GM21423 (cell line): ENCODE measurements around the gene LINC00237.

Experiments
- ATAC-seq: cut with Tn5 transposase; IDR thresholded peaks from one replicate; pipeline ENCODE4 v1.9.1; 2021; ENCODE audit warnings: mild to moderate bottlenecking, moderate library complexity; ENCODE audit not compliant: unreplicated experiment

The LINC00237 gene

GRCh38 chr20:21100578-21101452 is 5.3 kb downstream of the LINC00237 start:
- ATAC-seq: no peak

GRCh38 chr20:21099751-21100577 is 6.2 kb downstream of the LINC00237 start:
- peak; percentile 27 for ATAC-seq

DNA sequence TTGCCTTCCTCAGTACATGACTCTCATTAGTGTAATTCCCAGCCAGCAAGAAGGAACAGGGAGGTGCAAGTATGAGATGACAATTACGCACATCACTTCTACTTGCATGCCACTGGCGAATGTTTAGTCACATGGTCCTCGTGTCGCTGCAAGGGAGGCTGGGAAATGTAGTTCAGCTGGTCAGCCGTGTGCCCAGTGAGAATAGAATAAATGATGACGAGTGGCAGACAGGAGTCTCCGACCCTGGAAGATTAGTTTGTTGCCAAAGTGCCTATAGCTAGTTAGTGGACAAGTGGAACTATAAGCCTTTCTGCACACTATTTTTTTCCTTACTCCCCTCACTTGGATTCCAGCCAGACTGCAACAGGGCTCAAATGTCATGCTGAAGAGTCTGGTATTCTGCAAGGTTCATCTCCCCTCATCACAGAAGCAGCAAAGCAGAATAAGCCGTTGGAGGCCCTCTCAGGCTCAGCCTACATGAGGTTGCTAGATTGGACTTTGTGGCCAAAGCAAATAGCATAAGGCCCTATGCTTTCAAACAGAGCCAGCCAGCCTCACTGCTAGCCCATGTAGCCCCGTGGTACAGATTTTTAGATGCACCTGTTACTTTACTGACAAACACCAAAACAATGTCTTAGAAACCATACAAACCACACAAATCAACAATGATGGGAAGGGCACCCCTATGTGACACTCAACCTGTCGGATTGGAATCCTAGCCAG is 9.7 kb downstream of the LINC00237 start:
- ATAC-seq: no peak

DNA sequence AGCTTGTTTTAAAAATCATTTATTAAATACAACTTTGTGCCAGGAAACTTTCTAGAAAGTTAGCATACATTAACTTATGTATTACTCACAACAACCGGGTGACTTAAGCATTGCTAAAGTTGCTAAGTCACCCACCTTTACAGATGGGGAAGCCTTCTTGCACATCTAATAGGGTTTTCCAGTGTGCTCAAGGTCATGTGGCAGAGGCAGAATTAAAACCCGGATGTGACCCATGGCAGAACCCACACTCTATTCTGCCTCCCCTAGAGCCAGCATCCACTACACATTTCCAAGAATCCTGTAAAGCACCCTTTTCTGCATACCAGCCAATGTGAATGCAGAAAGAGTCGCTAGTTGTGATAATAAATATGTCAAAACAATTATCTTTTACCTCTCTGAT is 13.4 kb downstream of the LINC00237 start:
- no peak for ATAC-seq

GRCh38 chr20:21090721-21091120 is 15.4 kb downstream of the LINC00237 start:
- no peak for ATAC-seq

DNA sequence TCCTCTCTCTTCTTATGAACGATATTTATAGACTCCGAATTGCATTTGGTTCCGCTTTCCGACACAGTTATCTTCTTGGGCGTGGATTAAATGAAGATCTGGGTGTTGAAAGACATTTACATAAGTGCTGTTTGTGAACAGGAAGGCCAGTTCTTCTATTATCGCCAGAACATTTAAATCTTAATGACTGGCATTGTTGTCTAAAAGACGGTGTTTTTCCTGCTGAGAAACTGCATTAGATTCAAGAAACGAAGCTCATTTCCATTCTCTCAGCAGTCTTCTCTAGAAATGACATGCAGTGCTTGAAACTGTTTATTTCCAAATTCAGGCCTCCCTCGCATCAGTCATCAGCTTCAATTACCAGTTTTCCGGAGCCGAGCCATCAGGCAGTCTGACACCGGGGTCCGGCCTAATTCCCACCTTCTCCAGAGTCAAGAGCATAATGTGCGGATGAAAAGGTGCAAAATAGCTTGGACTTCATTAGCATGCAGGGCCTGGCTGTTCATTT is 16.0 kb downstream of the LINC00237 start:
- no peak for ATAC-seq

DNA sequence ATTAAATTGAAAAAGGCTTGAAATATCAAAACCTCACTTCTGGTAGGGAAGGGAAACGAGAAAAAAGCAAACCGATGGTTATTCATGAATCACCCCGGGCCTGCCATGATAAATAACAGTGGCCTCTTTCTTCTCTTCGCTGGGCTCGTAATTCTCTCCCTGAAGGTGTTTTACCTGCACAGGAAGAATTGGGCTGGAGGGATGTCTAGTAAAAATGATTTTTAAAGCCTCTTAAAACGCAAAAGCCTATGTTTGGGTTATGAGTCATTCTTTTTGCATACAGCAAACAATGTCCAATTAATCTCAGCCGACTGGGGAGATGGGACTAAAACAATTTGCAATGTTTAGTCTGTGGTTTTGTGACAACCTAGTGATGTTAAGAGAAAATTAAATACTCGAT is 16.8 kb downstream of the LINC00237 start:
- ATAC-seq: no peak

DNA sequence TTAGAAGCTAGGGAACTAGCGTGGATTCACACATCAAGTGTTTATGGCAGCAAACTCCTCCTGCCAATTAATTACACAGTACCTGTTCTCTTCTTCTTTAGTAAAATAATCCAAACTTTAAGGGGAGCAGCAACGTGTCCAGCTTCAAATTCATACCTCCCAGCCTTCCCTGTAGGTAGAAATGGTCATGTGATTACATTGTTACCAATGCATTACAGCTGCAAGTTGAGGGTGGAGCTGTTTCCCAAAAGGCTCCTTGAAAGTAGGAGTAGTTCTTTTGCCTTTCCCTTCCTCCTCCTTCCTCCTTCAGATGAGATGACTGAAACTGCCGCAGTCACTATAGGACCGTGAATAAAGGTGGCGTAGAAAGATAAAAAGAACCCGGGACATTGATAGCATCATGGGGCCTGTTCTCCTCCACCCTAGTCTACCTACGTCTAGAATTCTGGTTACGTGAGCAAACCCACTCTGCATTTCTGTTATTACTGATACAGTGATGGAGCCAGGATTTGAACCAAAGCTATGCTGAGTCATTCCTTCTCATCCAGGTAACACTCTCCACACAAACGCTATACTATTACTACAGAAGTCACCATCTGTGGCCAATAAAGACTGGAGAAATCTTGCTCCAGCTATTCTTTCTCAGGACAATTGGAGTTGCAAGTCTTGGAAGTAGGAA is 18.2 kb downstream of the LINC00237 start:
- ATAC-seq: no peak

DNA sequence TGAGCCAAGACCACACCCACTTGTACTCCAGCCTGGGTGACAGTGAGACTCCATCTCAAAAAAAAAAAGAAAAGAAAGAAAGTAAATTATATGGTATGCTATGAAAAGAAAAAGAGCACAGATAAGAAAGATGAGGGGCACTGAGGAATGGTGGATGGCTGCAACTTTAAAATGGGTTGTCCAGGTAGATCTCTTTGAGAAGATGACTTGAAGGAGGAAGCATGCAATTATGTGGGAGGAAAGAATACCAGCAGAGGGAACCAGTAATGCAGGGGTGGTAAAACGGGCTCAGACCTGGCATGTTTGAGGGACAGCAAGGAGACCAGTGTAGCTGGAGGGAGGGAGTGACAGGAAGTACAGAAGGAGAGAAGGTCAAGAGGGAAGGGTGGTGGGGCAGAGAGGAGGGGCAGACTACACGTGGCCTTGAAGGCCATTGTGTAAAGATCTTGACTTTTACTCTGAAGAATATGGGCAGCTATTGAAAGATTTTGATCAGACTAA is 22.3 kb downstream of the LINC00237 start:
- no peak for ATAC-seq

- no peak for ATAC-seq
Observed at GRCh38 chr20:21082584-21082983, 23.6 kb downstream of the LINC00237 start.

DNA sequence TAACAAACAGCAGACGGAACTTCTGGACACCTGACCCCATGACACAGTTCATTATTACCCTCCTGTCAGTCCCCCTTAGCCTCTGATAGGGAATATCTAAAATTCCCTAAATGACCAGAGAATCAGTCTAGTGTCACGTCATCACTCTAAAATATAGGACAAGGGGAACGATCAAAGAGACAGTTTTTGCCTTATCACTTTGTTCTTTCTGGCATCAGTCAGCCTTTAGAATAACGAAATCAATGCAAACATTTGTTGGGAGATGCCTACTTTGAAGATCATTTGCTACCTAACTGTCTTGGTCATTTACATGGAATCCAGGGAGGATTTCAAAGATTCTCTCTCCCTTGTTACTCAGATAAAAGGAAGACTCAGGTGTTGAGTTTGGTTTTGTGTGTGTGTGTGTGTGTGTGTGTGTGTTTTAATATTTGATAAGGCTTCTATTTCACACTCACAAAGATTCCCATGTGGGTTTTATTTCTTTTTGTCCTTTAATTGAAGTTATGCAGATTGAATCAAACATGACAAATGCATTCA is 28.3 kb downstream of the LINC00237 start:
- ATAC-seq: no peak

GRCh38 chr20:21076073-21076472 is 30.1 kb downstream of the LINC00237 start:
- ATAC-seq: no peak

DNA sequence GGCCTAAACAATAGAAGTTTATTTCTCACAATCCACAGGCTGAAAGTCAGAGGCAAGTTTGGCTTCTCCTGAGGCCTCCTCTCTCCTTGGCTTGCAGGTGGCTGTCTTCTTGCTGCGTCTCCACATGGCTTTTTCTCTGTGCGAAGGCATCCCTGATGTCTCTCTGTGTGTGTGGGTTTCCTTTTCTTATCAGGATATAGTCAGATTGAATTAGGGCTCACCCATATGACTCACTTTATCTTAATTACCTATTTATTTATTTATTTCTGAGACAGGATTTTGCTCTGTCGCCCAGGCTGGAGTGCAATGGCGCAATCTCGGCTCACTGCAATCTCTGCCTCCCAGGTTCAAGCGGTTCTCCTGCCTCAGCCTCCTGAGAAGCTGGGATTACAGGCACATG is 30.7 kb downstream of the LINC00237 start:
- no peak for ATAC-seq

GRCh38 chr20:21074605-21075336 is 31.4 kb downstream of the LINC00237 start:
- peak; percentile 94 for ATAC-seq

GRCh38 chr20:21067255-21067654 is 38.9 kb downstream of the LINC00237 start:
- no peak for ATAC-seq

- ATAC-seq: no peak
Observed at GRCh38 chr20:21064924-21065323, 41.2 kb downstream of the LINC00237 start.

- no peak for ATAC-seq
Observed at GRCh38 chr20:21063276-21063675, 42.9 kb downstream of the LINC00237 start.

DNA sequence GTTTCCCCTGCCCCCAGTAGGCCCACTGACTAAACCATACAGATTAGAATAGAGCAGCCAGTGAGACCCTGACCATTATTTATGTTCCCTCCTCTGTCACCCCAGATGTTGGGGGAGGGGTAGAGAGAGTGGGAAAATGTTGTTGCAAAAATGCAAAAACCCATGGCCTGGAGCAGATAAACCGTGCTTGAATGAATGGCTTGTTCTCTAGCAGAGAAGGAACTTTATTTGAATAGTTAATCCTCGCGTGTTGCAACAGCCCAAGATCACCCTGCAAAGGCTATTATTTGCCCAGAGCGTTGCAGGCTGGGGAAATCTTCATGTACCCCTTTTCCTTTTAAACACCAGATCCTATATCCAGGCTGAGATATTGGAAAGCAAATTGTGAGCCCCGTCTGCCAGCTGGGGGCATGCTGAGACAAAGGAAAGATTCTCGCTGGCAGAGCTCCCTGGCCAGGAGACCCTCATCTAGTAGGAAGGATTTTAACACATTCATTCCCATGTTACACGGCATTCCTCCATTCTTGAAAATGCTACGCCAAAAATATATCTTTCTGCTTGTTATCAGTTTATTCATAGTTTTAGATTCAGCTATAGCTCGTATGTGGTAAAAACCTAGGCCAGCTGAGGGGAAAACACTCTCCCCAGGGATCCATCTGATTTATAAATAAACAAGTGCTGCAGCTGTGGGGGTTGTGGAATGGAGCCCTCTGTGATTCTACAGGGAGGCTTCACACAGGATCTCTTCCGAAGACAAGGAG is 53.0 kb downstream of the LINC00237 start:
- ATAC-seq: no peak

DNA sequence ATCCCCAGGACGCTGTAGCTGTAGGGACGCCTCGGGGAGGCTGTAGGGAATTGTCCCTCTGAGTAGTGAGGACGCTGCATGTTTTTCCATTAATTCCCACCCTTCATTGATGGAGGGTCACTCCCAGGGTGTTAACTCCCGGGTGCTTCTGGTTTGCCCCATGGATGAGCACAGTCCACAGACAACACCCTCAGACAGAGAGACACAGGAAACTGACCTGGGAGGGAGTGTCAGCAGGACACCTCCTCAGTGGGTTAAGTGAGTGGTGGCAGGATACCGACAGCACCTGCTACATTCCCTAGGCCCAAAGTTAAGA is 53.5 kb downstream of the LINC00237 start:
- no peak for ATAC-seq
